Heart left ventricle (tissue), 16 donors: ENCODE measurements around the gene SRGAP3. TPM values are rescaled to one million over a fixed set of nuclear protein-coding genes. Genes with fewer than 3 reads are reported as not detected.

ENCODE experiments used
- ATAC-seq, 4 donors: fragments of 200-7000 bp; cut with Tn5 transposase; one replicate each; pipeline ENCODE4 v1.9.1; 2020 to 2022; ENCODE audit warnings: moderate library complexity in 4 of 4, mild to moderate bottlenecking in 3 of 4, moderate number of reproducible peaks in 1 of 4
- DNase-seq, 5 donors: peaks; one replicate each; pipeline ENCODE4 v3.0.0-alpha.2; 2020
- H3K27ac ChIP-seq, 12 donors: fragments of 200-600 bp; sonication (generic) in 4 of 12; one replicate each; pipeline versions ENCODE4 v1.5.0 to v1.8.0; 2016 to 2022; ENCODE audit warnings: mild to moderate bottlenecking in 2 of 12
- H3K27me3 ChIP-seq, 9 donors: fragments of 200-600 bp; sonication (generic) in 2 of 9; one replicate each; pipeline versions ENCODE4 v1.5.1 to v1.8.0; 2016 to 2022; ENCODE audit warnings: mild to moderate bottlenecking in 3 of 9
- H3K36me3 ChIP-seq, 9 donors: fragments of 200-600 bp; sonication (generic) in 2 of 9; one replicate each; pipeline versions ENCODE4 v1.5.0 to v1.8.0; 2018 to 2022; ENCODE audit warnings: mild to moderate bottlenecking in 2 of 9
- H3K4me1 ChIP-seq, 12 donors: fragments of 200-600 bp; sonication (generic) in 4 of 12; one replicate each; pipeline versions ENCODE4 v1.5.0 to v1.8.0; 2016 to 2022; ENCODE audit warnings: mild to moderate bottlenecking in 3 of 12
- H3K4me3 ChIP-seq, 12 donors: fragments of 200-600 bp; sonication (generic) in 4 of 12; one replicate each; pipeline versions ENCODE4 v1.5.0 to v1.8.0; 2017 to 2022; ENCODE audit warnings: mild to moderate bottlenecking in 9 of 12, moderate library complexity in 4 of 12
- H3K9me3 ChIP-seq, 12 donors: fragments of 200-600 bp; sonication (generic) in 4 of 12; one replicate each; pipeline versions ENCODE4 v1.5.0 to v1.8.0; 2016 to 2022; ENCODE audit warnings: mild to moderate bottlenecking in 1 of 12
- POLR2A ChIP-seq, 2 donors: fragments of 450-650 bp; IDR thresholded peaks; one replicate each; pipeline ENCODE4 v1.6.1; 2017; ENCODE audit warnings: antibody characterized with exemption in 2 of 2, mild to moderate bottlenecking in 2 of 2, moderate library complexity in 2 of 2
- WGBS, 4 donors: extraction: QIAGEN DNeasy Blood & Tissue Kit in 2 of 4; methylation state at CpG; one replicate each; pipeline versions ENCODE4 v1.1.5 to v1.1.7; 2013 to 2018; 5-methylcytosine and 5-hydroxymethylcytosine counted together
- intact Hi-C, 10 donors: fragments of 100-400 bp; cut with DNase I; formaldehyde crosslinking; loops; one replicate each; pipeline versions ENCODE4 v1.11.1 to v1.14.2; 2022
- polyA plus RNA-seq, 2 donors: library from polyadenylated mRNA; stranded (reverse); fragments of 200-250 nt; gene quantifications; one replicate each; pipeline ENCODE4 v1.2.3, GENCODE V29; 2013
- total RNA-seq, 9 donors: library from RNA; depleted of rRNA in 2 of 9; stranded (reverse); fragments of >200 nt in 2 of 9; fragmentation: NEBNext Ultra II Directional in 3 of 9; extraction: Animal tissue kit (Norgen Biotek cat#: 25700) in 3 of 9; gene quantifications; one replicate each; pipeline versions ENCODE4 v1.1.0 to v1.2.4, GENCODE V29; 2016 to 2023
- TF ChIP-seq, protein P1 (sequence below), 12 donors: fragments of 200-600 bp; sonication (generic) in 4 of 12; IDR thresholded peaks; one replicate each; pipeline versions ENCODE4 v1.5.0 to v1.8.0; 2018 to 2022; ENCODE audit warnings: antibody characterized with exemption in 12 of 12, mild to moderate bottlenecking in 5 of 12
- donor health status: ischemic (EF 13 %, LVEDD 7.1; RV severe dilation, severe dysfunction).
- donor health status: healthy with polysubstance abuse.
- donor health status: DM: no; HTN: yes; CAD: no.
- donor health status: DM: no; HTN: no; CAD: no.
- donor health status: ischemic (EF 25% LVEDD 6.9; RV normal size, moderate dysfunction).
- donor health status: ischemic (EF 25% LVEDD 5.7; RV mildly dilated, moderate dysfunction).
- donor health status: healthy.
- donor health status: DM: yes; HTN: yes; CAD: no.
- donor health status: ischemic (EF 35%, LVEDD 5.7; RV mildly dilated, moderate dysfunction).
- donor health status: nonischemic (EF 11% LVEDD 7.7; RV severe dilation, severe dysfunction).
- donor health status: DM: yes; HTN: yes; CAD: no.
- donor health status: PGD.
- donor health status: ischemic (EF 29% LVEDD 5.4; RV normal size, mild dysfunction).
- donor health status: nonischemic (EF 23%, LVEDD 6.1; RV moderate dilation, normal function).

Gene SRGAP3
- total and polyA plus RNA-seq, 11 donors, result 1.4 to 16.8 (median 9.0) TPM

DNA sequence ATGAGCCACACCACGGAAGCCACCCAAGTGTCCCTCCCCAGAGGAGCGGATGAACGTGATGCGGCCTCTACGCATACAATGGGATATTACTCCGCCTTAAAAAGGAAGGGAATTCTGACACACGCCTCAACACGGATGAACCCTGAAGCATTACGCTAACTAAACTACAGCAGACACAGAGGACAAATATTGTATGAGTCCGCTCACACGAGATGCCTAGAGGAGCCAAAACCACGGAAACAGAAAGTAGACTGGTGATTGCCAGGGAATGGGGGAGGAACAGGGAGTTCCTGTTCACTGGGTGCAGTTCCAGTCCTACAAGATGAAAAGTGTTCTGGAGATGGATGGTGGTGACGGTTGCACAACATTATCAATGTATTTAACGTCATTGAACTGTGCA, 32.7 kb downstream of the SRGAP3 start:
- Histone ChIP-seq H3K27ac (no peak overlapping the region), H3K9me3 (no peaks in the 10 kb centered on the region), H3K4me3 (no peak overlapping the region), H3K4me1 (peaks cover 0 to 3% (median 0%) of the 10 kb centered on the region in 12 donors), H3K27me3 (no peaks in the 10 kb centered on the region), H3K36me3 (no peaks in the 10 kb centered on the region)
- TF ChIP-seq POLR2A (IDR thresholded peaks at IDR 0.05), result no peak
- TF ChIP-seq, protein P1, sequence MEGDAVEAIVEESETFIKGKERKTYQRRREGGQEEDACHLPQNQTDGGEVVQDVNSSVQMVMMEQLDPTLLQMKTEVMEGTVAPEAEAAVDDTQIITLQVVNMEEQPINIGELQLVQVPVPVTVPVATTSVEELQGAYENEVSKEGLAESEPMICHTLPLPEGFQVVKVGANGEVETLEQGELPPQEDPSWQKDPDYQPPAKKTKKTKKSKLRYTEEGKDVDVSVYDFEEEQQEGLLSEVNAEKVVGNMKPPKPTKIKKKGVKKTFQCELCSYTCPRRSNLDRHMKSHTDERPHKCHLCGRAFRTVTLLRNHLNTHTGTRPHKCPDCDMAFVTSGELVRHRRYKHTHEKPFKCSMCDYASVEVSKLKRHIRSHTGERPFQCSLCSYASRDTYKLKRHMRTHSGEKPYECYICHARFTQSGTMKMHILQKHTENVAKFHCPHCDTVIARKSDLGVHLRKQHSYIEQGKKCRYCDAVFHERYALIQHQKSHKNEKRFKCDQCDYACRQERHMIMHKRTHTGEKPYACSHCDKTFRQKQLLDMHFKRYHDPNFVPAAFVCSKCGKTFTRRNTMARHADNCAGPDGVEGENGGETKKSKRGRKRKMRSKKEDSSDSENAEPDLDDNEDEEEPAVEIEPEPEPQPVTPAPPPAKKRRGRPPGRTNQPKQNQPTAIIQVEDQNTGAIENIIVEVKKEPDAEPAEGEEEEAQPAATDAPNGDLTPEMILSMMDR (IDR thresholded peaks at IDR 0.05), result no peak
- 89 to 92% (median 91%) methylated on average over 14 of the region's 14 CpGs for WGBS, 4 donors
- no peak for DNase-seq
- no peak for ATAC-seq
- intact Hi-C loops, result no loop called here

DNA sequence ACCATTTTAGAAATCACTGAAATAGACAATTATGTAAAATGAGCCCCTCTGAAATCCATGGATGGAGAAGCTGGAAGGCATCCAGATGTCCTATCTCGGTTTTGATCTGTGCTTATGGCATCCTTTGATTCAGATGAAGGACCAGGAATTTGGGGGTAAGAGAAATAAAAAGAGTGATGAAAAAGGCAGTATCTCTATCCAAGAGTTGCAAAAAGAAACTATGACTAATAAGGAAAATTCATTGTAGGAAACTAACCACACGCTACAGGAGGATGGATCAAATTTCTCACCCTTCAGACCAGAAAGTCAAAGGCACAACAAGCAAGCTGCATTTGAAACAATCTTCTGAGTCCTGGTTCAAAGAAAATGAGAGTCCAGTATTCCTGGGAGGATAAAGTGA, 34.8 kb downstream of the SRGAP3 start:
- no peak for TF ChIP-seq POLR2A (IDR thresholded peaks at IDR 0.05)
- TF ChIP-seq, protein P1 (IDR thresholded peaks at IDR 0.05), result no peak
- intact Hi-C loops, result no loop called here
- no peak for ATAC-seq

DNA sequence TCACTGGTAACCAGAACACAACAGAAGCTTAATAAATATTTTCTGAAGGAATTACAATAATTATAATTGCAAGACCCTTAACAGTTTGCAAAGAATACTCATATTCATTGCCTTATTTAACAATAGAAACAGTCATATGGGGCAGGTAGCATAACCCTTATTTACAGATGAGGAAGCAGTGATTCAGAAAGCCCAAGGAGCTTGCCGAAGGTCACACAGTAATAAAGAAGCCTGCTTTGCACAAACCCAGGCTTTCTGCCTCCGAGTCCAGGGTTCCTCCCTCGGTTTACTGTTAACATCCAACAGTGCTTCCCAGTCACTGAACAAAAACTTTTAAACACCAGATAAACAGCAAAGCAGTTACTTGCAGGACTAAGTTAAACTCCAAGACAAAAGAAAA, 35.3 kb downstream of the SRGAP3 start:
- whole genome bisulfite sequencing, 4 donors, result 81 to 85% (median 84%) methylated on average over 3 of the region's 3 CpGs
- intact Hi-C loops, result no loop called here
- H3K27me3 ChIP-seq, result no peaks in the 10 kb centered on the region
- H3K4me3 ChIP-seq, result no peak overlapping the region
- no peak overlapping the region for H3K27ac ChIP-seq
- no peaks in the 10 kb centered on the region for H3K36me3 ChIP-seq
- TF ChIP-seq, protein P1 (IDR thresholded peaks at IDR 0.05), result no peak
- TF ChIP-seq POLR2A (IDR thresholded peaks at IDR 0.05), result no peak
- H3K9me3 ChIP-seq, result no peaks in the 10 kb centered on the region
- no peak for DNase-seq
- peaks cover 0 to 4% (median 0%) of the 10 kb centered on the region in 12 donors for H3K4me1 ChIP-seq
- no peak for ATAC-seq

More for the DNA sequence above, 34.8 kb downstream of the SRGAP3 start:
- WGBS, 4 donors, result 60 to 71% (median 61%) methylated on average over 2 of the region's 2 CpGs
- Histone ChIP-seq H3K36me3 (no peaks in the 10 kb centered on the region), H3K9me3 (no peaks in the 10 kb centered on the region), H3K4me1 (peaks cover 0 to 4% (median 0%) of the 10 kb centered on the region in 12 donors), H3K4me3 (no peak overlapping the region), H3K27me3 (no peaks in the 10 kb centered on the region), H3K27ac (no peak overlapping the region)
- DNase-seq, result no peak

DNA sequence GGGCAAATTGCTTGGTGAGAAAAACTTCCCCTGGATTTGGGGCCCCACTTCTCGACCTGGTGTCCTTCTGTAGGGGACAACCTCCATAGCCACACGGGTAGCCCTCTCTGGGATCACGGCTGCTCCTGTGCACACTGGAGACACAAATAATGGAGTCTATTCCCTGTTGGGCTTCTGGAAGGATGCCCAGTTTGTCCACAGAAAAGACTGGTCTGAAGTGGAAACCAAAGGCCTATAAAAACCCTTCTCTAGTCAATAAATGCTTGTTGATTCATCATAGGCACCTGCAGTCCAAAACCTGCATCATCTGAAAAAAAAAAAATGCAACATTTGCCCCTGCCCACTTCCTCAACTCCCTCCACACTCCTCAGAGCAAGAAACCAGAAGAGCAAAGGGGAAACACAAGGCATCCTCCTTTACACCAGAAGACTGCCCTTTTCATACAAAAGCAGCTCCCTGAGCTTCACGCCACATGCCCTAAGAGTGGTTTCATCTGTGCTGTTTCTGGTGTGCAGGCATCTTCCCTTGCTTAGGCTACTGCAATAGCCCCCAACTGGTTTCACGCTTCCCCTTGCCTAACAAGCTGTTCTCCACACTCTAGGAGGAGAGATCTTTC, 36.3 kb downstream of the SRGAP3 start:
- WGBS, 4 donors, result 79 to 88% (median 82%) methylated on average over 5 of the region's 5 CpGs
- DNase-seq (no peak), ATAC-seq (no peak)
- intact Hi-C loops, result no loop called here
- Histone ChIP-seq H3K4me1 (peaks cover 0 to 4% (median 0%) of the 10 kb centered on the region in 12 donors), H3K27ac (no peak overlapping the region), H3K9me3 (no peaks in the 10 kb centered on the region), H3K36me3 (no peaks in the 10 kb centered on the region), H3K27me3 (no peaks in the 10 kb centered on the region), H3K4me3 (no peak overlapping the region)
- TF ChIP-seq POLR2A (IDR thresholded peaks at IDR 0.05), result no peak
- TF ChIP-seq, protein P1 (IDR thresholded peaks at IDR 0.05), result no peak
